Measurements from ENCODE around the gene MAB21L1. TPM values are rescaled to one million over a fixed set of nuclear protein-coding genes. Genes with fewer than 3 reads are reported as not detected.
A peak's percentile ranks its signal among the peaks of the same experiment; 100 is the strongest.

The MAB21L1 gene
- total RNA-seq (0.77 and 2.0 TPM in 2 replicates), polyA plus RNA-seq (1.6 and 2.7 TPM in 2 replicates), polyA minus RNA-seq (ENCODE audit: low replicate concordance) (0.19 and 0.63 TPM in 2 replicates)
- polyA plus RNA-seq (2012), result 1.2 and 2.1 TPM in 2 replicates

DNA sequence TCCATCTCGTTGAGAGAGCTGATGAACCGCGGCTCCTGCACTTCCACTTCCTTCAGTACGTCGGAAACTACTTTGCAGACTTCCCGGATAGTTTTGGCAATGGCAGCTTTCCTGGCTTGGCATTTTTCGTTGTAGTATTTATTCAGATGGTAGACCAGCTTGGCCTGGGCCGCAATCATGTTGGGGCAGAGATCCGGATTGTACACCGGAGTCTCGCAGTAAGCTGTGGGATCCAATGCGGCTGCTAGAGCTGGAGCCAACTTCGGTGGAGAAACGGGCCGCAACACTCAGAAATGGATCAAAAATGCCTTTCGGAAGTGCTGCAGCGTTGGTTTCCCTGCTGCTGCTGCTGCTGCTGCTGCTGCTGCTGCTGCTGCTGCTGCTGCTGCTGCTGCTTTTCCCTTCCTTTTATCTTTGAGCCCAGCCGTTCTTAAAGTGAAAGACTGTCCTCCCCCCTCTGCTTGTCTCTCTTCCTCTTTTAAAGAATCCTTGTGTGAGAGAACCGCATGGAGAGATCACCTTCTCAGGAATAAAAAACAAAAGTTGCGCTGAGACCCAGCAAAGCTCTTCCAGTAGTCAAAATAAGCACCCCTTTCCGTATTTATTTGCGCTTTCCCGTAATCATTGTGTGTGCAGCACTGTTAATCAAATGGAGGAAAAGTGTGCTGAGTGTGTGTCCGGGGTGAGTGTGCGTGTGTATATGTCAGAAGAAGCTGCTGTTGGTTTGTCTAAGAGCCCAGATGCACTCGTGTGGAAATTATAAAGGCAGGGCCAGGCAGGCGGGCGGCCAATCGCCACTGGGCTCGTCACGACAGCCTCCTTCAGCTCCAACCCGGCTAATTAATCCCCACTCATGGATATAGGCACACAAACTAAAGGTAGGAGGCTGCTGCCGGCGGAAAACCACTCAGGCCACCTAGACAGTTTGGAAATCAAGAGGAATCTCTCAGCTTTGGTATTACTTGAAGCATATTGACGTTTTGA lies at the start of gene MAB21L1:
TSS of gene MAB21L1 (minus strand) at position 730 of the 984 bp plus-strand sequence. CDS start at position 179, 551 bp downstream.
- Histone ChIP-seq H3K4me1 (ENCODE audit: control insufficient read depth, extremely low read depth, insufficient read depth, low read length) (no peaks in the 10 kb centered on the region), H3K9ac (ENCODE audit: insufficient read depth, low read length) (peak within 1 kb of the TSS; percentile 53), H3K4me3 (replicated peaks in 1 of 4; ENCODE audit: control extremely low read depth in 1 of 4, insufficient read depth in 1 of 4, low read depth in 3 of 4, low read length in 4 of 4) (peak within 1 kb of the TSS; percentile 63 to 75 (median 69)), H2AFZ (ENCODE audit: low read length) (peak within 1 kb of the TSS; percentile 62), H3K9me3 (ENCODE audit: control insufficient read depth, insufficient read depth, low read depth, low read length) (no peaks in the 10 kb centered on the region), H4K20me1 (ENCODE audit: control insufficient read depth, extremely low read depth, insufficient read depth, low read length) (no peaks in the 10 kb centered on the region), H3K36me3 (ENCODE audit: control insufficient read depth, insufficient read depth, low read length) (no peaks in the 10 kb centered on the region), H3K79me2 (ENCODE audit: control insufficient read depth, insufficient read depth, low read length) (peaks cover 2% of the 10 kb centered on the region), H3K4me2 (ENCODE audit: extremely low read depth, insufficient read depth, low read length) (peak within 1 kb of the TSS; percentile 55), H3K27me3 (ENCODE audit: control insufficient read depth, insufficient read depth, low read length) (no peaks in the 10 kb centered on the region), H3K27ac (ENCODE audit: insufficient read depth, low read length) (peak within 1 kb of the TSS; percentile 68)
- DNase-seq (ENCODE audit: low read depth in 2 of 2), result peak; percentile 52 to 63
- TF ChIP-seq EZH2 (IDR thresholded peaks at IDR 0.05; ENCODE audit: low read length, missing control alignments) (no peak), CTCF (conservative IDR thresholded peaks at IDR 0.05 in 1 of 2, IDR thresholded peaks at IDR 0.05 in 1 of 2; ENCODE audit: low read depth in 1 of 2, low read length in 2 of 2) (no peak)

- H3K9me3 ChIP-seq (ENCODE audit: control insufficient read depth, insufficient read depth, low read depth, low read length), result no peaks in the 10 kb centered on the region
- no peak overlapping the region for H3K4me3 ChIP-seq (replicated peaks in 1 of 4; ENCODE audit: control extremely low read depth in 1 of 4, insufficient read depth in 1 of 4, low read depth in 3 of 4, low read length in 4 of 4)
- no peaks in the 10 kb centered on the region for H3K4me1 ChIP-seq (ENCODE audit: control insufficient read depth, extremely low read depth, insufficient read depth, low read length)
- H2AFZ ChIP-seq (ENCODE audit: low read length), result no peak overlapping the region
- H3K27ac ChIP-seq (ENCODE audit: insufficient read depth, low read length), result no peak overlapping the region
- H3K79me2 ChIP-seq (ENCODE audit: control insufficient read depth, insufficient read depth, low read length), result no peaks in the 10 kb centered on the region
- H3K36me3 ChIP-seq (ENCODE audit: control insufficient read depth, insufficient read depth, low read length), result no peaks in the 10 kb centered on the region
- no peak overlapping the region for H3K4me2 ChIP-seq (ENCODE audit: extremely low read depth, insufficient read depth, low read length)
- TF ChIP-seq EZH2 (IDR thresholded peaks at IDR 0.05; ENCODE audit: low read length, missing control alignments) (no peak), CTCF (conservative IDR thresholded peaks at IDR 0.05 in 1 of 2, IDR thresholded peaks at IDR 0.05 in 1 of 2; ENCODE audit: low read depth in 1 of 2, low read length in 2 of 2) (no peak)
- H3K27me3 ChIP-seq (ENCODE audit: control insufficient read depth, insufficient read depth, low read length), result no peaks in the 10 kb centered on the region
- no peak overlapping the region for H3K9ac ChIP-seq (ENCODE audit: insufficient read depth, low read length)
- DNase-seq (ENCODE audit: low read depth in 2 of 2), result no peak
- no peaks in the 10 kb centered on the region for H4K20me1 ChIP-seq (ENCODE audit: control insufficient read depth, extremely low read depth, insufficient read depth, low read length)
Measured at GRCh38 chr13:35524171-35524570, 47.7 kb upstream of the MAB21L1 start.

GRCh38 chr13:35518337-35518946 lies 42.0 kb upstream of the MAB21L1 start:
- Histone ChIP-seq H3K36me3 (ENCODE audit: control insufficient read depth, insufficient read depth, low read length) (no peaks in the 10 kb centered on the region), H3K4me2 (ENCODE audit: extremely low read depth, insufficient read depth, low read length) (no peak overlapping the region), H3K9ac (ENCODE audit: insufficient read depth, low read length) (no peak overlapping the region), H4K20me1 (ENCODE audit: control insufficient read depth, extremely low read depth, insufficient read depth, low read length) (no peaks in the 10 kb centered on the region), H3K4me1 (ENCODE audit: control insufficient read depth, extremely low read depth, insufficient read depth, low read length) (no peaks in the 10 kb centered on the region), H2AFZ (ENCODE audit: low read length) (no peak overlapping the region), H3K4me3 (replicated peaks in 1 of 4; ENCODE audit: control extremely low read depth in 1 of 4, insufficient read depth in 1 of 4, low read depth in 3 of 4, low read length in 4 of 4) (no peak overlapping the region), H3K9me3 (ENCODE audit: control insufficient read depth, insufficient read depth, low read depth, low read length) (no peaks in the 10 kb centered on the region), H3K27me3 (ENCODE audit: control insufficient read depth, insufficient read depth, low read length) (no peaks in the 10 kb centered on the region), H3K27ac (ENCODE audit: insufficient read depth, low read length) (no peak overlapping the region), H3K79me2 (ENCODE audit: control insufficient read depth, insufficient read depth, low read length) (no peaks in the 10 kb centered on the region)
- no peak for TF ChIP-seq EZH2 (IDR thresholded peaks at IDR 0.05; ENCODE audit: low read length, missing control alignments)
- no peak for TF ChIP-seq CTCF (conservative IDR thresholded peaks at IDR 0.05 in 1 of 2, IDR thresholded peaks at IDR 0.05 in 1 of 2; ENCODE audit: low read depth in 1 of 2, low read length in 2 of 2)
- peak in 1 of 2 donors; percentile 32 for DNase-seq (ENCODE audit: low read depth in 2 of 2)
